Sciatic nerve (tissue), 2 donors: ENCODE measurements around the gene OTULINL. TPM values are rescaled to one million over a fixed set of nuclear protein-coding genes. Genes with fewer than 3 reads are reported as not detected.

Experiments
- ATAC-seq: fragments of 200-7000 bp; cut with Tn5 transposase; one replicate; pipeline ENCODE4 v1.9.1; 2020; ENCODE audit warnings: mild to moderate bottlenecking, moderate library complexity
- DNase-seq: peaks from one replicate; pipeline ENCODE4 v3.0.0-alpha.2; 2020; ENCODE audit warnings: low spot score
- intact Hi-C: fragments of 100-400 bp; cut with DNase I; formaldehyde crosslinking; loops from one replicate; pipeline ENCODE4 v1.14.2; 2022
- total RNA-seq: library from RNA; stranded (reverse); fragmentation: NEBNext Ultra II Directional; extraction: Animal tissue kit (Norgen Biotek cat#: 25700); gene quantifications from one replicate; pipeline ENCODE4 v1.2.1, GENCODE V29; 2021
- donor health status: DM: no; HTN: no; CAD: no.
- donor health status: DM: no; HTN: no; CAD: no.

The OTULINL gene
- total RNA-seq, 1 donor from 2014 or later, result 15.6 TPM

DNA sequence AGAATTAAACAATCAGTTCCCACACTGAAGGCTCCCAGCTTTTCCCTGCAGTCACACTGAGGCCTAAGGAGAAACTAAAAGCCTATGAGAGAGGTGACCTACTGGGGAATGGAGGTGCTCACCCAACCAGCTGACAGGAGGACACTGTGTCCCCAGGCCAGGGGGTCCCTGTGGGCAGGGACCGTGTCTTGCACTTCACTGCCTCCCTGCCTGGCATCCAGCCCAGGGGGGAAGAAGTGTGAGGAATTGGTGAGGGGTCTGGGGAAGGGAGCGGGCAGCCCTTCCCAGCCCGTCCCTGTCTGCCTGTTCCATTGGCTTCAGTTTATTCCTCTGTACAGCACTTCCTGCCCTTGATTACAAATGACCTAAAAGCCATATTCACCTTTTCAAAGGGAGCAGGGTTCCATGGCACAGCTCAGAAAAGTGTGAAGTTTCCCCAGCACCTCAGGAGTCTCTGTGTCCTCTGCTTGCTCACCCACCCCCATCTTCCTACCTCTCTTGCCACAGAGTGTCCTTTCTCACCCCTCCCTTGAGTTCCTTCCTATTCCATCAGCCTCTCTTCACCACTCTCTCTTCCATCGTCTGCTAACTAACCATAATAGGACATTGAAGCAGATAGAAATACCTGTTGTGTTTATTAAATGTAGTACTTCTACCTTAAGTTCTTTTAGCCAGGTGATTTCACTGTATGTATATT is 12.9 kb downstream of the OTULINL start:
- intact Hi-C loops, result no loop called here
- no peak for ATAC-seq

DNA sequence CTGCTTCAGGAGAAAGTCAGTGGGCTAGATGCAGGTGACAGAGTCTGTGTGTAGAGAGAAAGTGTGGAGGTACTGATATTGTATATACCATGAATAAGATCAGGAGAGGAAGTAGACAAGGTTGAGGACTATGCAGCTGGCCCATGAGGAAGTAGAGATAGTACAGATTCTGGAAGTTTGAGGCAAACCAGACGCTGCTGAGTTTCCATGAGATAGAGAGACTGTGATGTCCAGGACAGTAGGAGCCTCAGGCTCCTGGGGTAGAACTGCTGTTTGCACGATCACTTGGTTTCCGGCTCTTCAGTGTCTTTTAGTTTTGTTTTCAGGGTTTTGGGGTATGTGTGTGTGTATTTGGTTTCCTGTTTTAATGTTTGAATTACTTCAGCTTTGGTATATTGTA is 13.6 kb downstream of the OTULINL start:
- no peak for DNase-seq
- ATAC-seq, result peak; percentile 81
- intact Hi-C loops, result no loop called here

More for the DNA sequence above, 12.9 kb downstream of the OTULINL start:
- DNase-seq, result no peak

DNA sequence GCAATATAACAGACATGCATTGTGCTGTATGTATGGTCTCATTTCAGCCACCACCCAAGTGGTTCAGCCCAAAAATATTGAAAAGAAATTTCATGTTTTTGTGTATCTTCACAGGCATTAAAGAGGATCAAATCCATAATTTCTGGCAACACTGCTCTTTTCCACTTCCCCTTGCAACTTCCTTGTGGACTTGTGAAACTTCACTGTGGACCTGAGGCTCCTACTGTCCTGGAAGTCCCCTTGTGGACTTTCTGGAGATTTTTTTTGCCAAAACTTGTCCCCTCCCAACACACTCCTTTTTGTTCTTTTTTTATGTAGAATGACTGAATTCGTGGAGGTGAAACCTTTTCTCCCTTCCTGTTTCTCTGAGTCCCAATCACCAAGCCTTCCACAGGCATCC is 14.3 kb downstream of the OTULINL start:
- ATAC-seq, result no peak
- intact Hi-C loops, result no loop called here
- DNase-seq, result no peak

DNA sequence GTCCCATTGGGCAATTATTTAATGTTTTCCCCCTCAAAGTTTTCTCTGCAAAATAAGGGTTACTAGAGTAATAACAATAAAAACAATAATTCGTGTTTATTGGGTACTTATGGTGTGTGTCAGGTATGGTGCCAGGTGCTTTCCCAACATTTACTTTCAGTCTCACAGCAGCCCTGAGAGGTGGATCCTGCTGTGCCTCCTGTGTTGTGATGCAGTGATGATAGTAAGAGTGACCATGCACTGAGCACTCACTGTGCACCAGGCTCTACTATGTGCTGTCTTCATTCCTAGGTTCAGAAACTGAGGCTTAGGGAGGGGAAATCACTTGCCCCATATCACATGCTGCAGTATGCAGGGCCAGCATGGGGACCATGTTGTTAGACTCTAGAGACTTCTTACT is 15.5 kb downstream of the OTULINL start:
- DNase-seq (no peak), ATAC-seq (no peak)
- intact Hi-C loops, result no loop called here

DNA sequence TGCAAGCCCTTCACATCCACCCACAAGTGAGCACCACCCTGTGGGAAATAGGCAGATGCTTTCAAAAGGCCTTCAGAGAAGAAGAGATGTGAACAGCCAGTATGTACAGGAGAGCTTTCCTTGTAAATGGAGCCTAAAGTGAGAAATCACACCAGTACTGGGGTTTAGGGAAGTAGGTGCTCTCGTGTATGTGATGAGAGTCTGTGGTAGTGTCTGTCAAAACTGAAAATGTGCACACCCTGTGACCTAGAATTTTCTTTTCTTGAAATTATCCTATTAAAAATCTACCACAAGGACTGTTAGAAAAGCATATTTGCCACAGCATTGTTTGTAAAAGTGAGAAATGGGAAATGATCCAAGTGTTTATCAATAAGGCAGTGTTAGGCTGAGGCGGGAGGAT is 16.6 kb downstream of the OTULINL start:
- DNase-seq (no peak), ATAC-seq (no peak)
- intact Hi-C loops, result no loop called here

DNA sequence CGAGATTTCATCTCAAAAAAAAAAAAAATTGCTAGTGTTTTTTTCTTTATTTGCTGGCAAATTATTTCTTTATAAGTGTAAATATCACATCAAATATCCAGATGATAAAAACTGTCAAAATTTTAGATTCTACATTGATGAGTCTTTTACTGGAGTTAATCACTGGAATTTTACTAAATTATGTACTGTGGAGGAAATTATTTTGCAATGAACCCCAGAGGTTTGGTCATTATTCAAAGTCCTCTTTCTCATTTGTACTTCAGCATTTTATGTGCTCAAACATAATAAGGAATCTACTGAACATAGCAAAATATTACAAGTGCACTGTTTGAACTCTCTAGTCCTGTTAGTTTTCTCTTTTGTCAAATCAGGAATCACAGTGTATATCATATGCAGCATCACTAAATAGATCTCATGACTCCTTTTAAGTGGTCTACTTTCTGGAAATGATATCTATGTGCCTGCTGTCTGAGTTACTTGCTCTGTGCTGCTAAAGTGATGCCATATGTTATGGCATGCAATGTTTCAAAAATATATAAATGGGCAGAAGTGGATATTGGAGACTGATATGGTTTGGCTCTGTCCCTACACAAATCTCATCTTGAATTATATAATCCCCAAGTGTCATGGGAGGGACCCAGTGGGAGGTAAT is 18.0 kb downstream of the OTULINL start:
- ATAC-seq (no peak), DNase-seq (no peak)

DNA sequence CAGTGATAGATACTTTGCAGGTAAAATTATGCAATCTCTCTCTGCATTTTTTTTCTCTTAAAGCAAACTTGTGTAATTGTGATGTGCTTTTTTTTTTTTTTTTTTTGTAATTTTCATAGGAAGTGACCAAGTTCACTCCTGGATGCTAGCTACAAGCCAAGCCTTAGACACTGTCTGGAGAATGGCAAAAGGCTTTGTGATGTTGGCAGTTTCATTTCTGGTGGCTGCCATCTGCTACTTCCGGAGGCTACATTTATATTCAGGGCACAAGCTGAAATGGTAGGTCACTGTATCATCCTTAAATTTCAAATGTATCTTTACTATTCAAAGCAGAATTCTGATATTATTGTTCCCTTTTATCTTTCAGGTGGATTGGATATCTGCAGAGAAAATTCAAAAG is 19.3 kb downstream of the OTULINL start:
- ATAC-seq, result no peak
- intact Hi-C loops, result no loop called here
- DNase-seq, result no peak

More for the DNA sequence above, 18.0 kb downstream of the OTULINL start:
- intact Hi-C loops, result no loop called here

DNA sequence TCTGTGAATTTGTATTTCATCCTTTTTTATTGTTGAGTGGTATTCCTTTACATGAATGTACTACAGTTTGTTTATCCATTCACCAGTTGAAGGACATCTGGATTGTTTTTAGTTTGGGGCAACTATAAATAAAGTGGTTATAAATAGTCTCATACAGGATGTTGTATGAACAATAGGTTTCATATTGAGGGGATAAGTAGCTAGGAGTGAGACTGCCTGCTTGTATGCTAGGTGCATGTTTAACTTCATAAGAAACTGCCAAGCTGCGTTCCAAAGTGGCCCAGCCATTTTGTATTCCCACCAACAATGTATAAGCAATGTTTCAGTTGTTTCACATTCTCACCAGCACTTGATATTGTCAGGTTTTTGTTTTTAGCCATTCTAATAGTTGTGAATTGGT is 21.5 kb downstream of the OTULINL start:
- no peak for ATAC-seq
- no peak for DNase-seq
- intact Hi-C loops, result no loop called here

DNA sequence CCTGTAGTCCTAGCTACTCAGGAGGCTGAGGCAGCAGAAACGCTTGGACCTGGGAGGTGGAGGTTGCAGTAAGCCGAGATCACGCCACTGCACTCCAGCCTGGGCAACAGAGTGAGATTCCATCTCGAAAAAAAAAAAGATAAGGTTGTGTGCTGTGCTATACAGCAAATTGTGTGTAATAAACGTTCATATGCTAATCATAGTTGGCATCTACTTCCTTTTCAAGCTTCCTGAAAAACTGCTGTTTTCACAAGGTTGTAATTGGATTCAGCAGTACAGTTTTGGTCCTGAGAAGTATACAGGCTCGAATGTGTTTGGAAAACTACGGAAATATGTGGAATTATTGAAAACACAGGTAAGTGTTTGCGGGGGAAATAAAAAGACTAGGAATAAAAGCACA is 25.5 kb downstream of the OTULINL start:
- intact Hi-C loops, result no loop called here
- DNase-seq (no peak), ATAC-seq (no peak)

DNA sequence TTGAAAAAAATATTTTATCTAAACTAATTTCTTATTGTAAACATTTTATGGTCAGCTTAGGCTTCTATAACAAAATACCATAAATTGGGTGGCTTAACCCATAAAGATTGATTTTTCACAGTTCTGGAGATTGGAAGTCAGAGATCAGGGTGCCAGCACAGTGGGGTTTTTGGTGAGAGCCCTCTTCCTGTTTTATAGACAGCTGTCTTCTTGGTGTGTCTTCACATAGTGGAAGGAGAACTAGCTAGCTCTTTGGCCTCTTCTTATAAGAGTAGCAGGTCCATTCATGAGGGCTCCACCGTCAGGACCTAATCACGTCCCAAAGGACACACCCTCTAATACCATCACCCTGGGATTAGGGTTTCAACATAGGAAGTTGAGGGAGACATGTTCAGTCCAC is 26.6 kb downstream of the OTULINL start:
- DNase-seq (no peak), ATAC-seq (no peak)
- intact Hi-C loops, result no loop called here

DNA sequence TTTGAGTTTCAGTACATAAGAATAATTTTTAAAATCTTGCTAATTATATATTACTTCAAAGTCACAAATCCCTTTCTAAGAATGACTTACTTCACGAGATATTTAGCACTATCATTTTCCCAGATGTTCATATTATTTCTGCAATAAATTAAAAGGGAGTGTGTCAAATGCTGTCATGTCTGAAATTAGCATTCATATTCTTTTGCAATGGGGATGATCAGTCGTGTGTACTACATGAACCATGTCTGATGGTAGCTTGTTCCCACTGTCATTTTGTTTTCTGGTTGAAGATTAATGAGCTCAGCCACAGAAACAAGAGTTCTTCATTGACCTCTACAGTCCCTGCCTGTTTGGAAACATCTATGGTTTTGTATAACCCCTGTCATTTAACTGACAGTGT is 30.1 kb downstream of the OTULINL start:
- ATAC-seq (no peak), DNase-seq (no peak)
- intact Hi-C loops, result no loop called here

DNA sequence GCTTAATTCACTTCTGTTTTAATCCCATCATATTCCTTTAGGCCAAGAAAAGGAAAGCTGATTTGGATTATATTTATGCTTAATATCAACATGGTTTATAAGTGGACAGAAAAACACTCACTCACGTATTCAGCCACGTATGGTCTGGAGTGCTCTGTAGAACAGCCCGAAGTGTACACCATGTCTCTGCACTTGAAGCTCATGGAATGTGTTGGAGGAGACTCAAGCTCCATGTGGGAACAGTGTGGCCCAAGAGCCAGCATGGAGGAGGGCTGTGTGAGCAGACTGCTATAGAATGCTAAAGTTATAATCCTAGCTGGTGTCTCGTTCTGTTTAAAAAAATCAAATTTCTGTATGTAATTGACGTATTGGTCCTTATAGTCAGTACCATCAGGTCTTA is 32.9 kb downstream of the OTULINL start:
- no peak for DNase-seq
- ATAC-seq, result no peak
- intact Hi-C loops, result no loop called here

DNA sequence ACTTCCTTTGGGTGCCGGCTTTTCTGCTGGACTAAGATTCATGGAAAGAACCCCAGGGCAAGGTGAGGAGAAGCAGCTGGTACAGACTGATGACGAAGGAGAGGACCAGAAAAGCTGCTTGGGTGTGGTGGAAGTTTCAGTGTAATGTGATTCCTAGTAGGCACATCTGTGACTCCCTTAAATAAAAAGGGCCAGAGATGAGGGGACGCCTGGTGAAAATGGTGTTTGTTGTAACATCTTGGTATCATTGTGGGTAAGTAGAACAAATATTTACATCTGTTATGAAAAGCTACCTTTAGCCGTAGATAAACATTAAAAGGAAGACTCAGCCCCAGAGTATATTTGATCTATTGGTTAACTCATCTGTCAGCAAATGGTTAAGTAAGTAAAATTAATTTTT is 33.8 kb downstream of the OTULINL start:
- DNase-seq, result no peak
- intact Hi-C loops, result no loop called here
- no peak for ATAC-seq

DNA sequence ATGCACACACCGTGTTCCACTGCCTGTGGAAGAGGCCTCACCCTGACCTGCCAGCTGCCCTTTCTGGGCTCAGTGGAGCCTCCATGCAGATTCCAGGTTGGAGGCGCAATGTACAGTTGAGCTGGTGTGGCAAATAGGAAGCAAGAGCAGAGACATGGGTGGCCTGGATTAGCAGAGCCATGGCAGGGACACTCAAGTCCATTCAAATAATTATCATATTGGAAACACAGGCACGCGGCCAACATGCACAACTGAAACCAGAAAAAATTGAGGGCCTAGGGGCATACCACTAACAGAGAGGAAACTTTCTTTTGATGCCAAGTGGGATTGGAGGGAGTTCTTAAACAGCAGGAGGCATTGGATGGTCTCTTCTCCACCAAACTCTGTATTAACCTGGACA is 35.8 kb downstream of the OTULINL start:
- no peak for ATAC-seq
- DNase-seq, result no peak
- intact Hi-C loops, result no loop called here

DNA sequence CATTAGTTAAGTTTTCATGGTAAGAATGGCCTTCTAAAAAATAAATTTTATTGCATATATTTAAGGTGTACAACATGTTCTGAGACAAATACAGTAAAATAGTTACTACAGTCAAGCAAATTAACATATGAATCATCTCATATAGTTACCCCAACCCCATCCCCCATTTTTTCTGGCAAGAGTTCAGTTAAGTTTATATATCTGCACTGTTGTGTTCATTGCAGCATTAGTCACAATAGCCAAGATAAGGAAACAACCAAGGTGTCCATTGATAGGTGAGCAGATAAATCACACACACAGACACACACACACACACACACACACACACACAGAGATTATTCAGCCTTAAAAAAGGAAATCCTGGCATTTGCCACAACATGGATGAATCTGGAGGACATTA is 45.7 kb downstream of the OTULINL start:
- DNase-seq (no peak), ATAC-seq (no peak)
- intact Hi-C loops, result no loop called here

DNA sequence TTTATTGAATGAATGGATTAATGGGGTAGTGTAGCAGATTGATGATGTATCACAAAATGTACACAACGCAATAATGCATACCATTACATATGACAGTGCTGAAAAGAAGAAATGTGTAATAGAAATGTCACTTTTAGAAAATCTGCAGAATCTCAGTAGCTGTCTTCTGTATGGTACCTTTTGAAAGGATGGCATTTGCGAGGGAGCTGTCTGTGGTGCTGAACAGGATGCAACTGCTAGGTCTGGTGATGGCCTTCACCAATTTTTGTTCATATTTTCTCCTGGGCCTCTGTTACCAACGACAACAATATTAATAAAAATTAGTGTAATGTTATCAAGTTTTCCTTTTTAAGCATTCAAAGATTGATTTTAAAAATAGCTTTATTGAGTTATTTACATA is 46.8 kb downstream of the OTULINL start:
- ATAC-seq (no peak), DNase-seq (peak; percentile 65)
- intact Hi-C loops, result no loop called here

DNA sequence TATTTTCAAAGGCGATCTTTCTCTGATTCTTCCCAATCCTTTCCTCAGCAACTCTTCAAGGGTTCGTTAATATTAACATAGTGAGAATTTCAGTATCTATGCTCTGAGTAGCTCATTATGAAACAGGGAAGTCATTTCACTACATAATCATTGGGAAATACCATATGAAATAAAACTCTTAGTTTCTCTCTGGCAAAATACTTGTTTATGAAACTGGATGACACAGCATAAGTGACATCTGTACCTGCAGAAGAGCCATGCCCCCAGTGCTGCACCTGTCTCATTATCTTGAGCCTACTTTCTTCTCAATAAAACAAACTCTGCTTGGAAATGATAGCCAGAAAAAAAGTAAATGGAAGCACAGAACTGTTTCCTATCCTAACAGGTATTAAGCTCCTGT is 49.1 kb downstream of the OTULINL start:
- ATAC-seq (no peak), DNase-seq (no peak)
- intact Hi-C loops, result no loop called here

DNA sequence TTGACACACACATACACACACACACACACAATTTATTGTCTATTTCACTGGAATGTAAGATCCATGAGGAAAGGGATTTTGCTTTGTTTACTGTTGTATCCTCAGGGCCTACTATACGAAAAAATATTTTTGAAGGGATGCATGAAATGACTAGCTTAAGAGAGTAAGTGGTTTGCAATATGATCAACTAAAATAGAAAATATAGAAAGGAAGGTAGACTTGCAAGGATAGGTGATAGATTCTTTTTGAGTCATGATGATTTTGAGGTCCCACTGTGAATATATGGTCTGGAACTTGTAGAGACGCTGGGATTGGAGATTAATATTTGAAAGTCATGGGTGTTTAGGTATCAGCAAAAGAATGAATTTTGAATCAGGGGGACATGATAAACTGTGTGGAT is 54.1 kb downstream of the OTULINL start:
- ATAC-seq (no peak), DNase-seq (no peak)
- intact Hi-C loops, result no loop called here

DNA sequence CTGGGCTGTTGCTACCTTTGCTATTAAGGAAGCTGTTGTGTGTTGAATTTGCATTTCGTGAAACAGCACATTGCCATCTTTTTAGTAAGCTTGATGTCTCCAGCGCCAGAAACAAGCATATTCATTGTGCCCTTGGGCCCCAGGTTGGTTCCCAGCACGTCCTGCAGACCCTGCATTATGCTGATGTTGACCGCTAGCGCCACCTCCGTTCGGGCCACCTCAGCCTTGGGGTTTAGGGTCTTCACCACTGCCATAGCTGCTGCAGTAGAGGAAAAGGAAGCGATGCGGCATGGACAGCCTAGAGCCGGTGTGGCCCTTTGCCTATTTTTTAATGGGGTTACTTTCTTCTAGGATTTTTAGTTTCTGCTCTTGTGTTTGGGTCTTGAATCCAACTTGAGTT is 59.2 kb downstream of the OTULINL start:
- DNase-seq (no peak), ATAC-seq (no peak)
- intact Hi-C loops, result no loop called here

DNA sequence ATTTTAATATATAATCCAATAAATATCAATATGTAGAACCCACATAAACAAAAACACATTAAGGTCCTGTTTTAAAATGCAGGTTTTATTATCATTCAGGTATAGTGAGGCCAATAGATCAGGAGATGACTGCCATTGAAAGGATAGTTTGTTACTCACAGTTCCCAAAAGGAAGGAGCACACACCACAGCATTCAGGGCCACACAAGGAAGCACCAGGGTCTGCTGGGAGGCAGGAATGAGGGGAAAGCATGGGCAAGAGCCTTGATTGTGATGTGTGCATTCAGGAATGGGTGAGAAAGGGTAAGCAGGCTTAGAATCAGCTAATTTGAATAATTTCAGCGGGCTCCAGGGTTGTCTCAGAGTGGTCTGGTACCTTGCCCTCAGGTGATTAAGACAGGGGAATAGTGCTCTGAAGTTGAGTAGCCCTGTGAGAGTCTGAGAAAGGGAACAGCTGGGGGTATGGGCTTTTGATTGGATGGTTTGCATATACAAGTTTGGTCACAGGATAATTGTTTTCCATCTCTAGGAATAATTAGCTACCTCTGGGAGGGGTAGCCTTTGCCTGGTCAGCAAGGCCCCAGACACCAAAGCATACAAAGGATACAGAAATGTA is 63.1 kb downstream of the OTULINL start:
- ATAC-seq (no peak), DNase-seq (no peak)
- intact Hi-C loops, result loop anchor here (5.0 kb wide), 1 partner anchor 287 kb away; no protein-coding TSS in a partner anchor

DNA sequence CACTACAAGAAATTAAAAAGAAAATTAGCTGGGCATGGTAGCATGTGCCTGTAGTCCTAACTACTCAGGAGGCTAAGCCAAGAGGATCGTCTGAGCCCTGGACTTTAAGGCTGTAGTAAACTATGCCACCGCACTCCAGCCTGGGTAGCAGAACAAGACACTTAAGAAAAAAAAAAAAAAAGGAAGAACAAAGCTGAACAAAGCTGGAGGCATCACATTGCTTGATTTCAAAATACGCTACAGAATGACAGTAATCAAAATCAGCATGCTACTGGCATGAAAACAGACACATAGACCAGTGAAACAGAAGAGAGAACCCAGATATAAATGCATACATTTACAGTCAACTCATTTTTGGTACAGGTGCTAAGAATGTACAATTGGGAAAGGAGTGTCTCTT is 68.5 kb downstream of the OTULINL start:
- no peak for DNase-seq
- no peak for ATAC-seq
- intact Hi-C loops, result no loop called here
